Panc1 (cell line): Measurements from ENCODE around the gene DOK6. TPM values are rescaled to one million over a fixed set of nuclear protein-coding genes. Genes with fewer than 3 reads are reported as not detected.
"Not testable (repeated sequence)": the region's sequence is repeated elsewhere in the genome, so short reads cannot be mapped to it uniquely, and the experiment has no call there.

Experiments
- ATAC-seq: fragments of 200-7000 bp; cut with Tn5 transposase; 2 replicates; pipeline ENCODE4 v1.9.1; 2020; ENCODE audit warnings: mild to moderate bottlenecking, moderate library complexity
- BruUV-seq: library from RNA; stranded (reverse); fragments of 400-500 nt; replicated peaks from 2 replicates; lab custom pipeline; 2021; lab: Mats Ljungman, UMichigan
- CTCF ChIA-PET: fragments of 300-600 bp; sonication (Branson Sonifier 250); formaldehyde crosslinking; loops from one replicate; lab custom pipeline; 2022; ENCODE audit warnings: antibody characterized with exemption; lab: Charles Lee
- POLR2A ChIA-PET: fragments of 300-600 bp; sonication (Branson Sonifier 250); formaldehyde crosslinking; loops from one replicate; lab custom pipeline; 2022; ENCODE audit warnings: antibody characterized with exemption; lab: Charles Lee
- DNase-seq: peaks from one replicate; pipeline ENCODE4 v3.0.0-alpha.2; 2010; ENCODE audit warnings: low read depth, low spot score
- H3K27ac ChIP-seq: 2 replicates; pipeline ENCODE4 v1.5.1; 2011; ENCODE audit warnings: mild to moderate bottlenecking, low read length, inconsistent platforms
- H3K27me3 ChIP-seq: fragments of 200-500 bp; sonication (Bioruptor generic); 2 replicates; pipeline ENCODE4 v1.6.0; 2014; ENCODE audit warnings: low read length, inconsistent platforms; ENCODE audit not compliant: control insufficient read depth, insufficient read depth
- H3K36me3 ChIP-seq: fragments of 200-500 bp; sonication (Bioruptor generic); 2 replicates; pipeline ENCODE4 v1.5.1; 2014; ENCODE audit warnings: inconsistent platforms, mild to moderate bottlenecking, low read length, moderate library complexity; ENCODE audit not compliant: control insufficient read depth, insufficient read depth
- H3K4me1 ChIP-seq: 2 replicates; pipeline ENCODE4 v1.5.1; 2011; ENCODE audit warnings: inconsistent platforms, mild to moderate bottlenecking, low read length, moderate library complexity; ENCODE audit not compliant: control insufficient read depth, insufficient read depth
- H3K4me3 ChIP-seq, 2 experiments: 2 replicates each; pipeline ENCODE4 v1.5.1; 2011 to 2012; ENCODE audit warnings: low read depth in 2 of 2, low read length in 2 of 2, mild to moderate bottlenecking in 2 of 2, inconsistent platforms in 1 of 2, moderate library complexity in 1 of 2
- H3K9me3 ChIP-seq: fragments of 200-500 bp; sonication (Bioruptor generic); 2 replicates; pipeline ENCODE4 v1.5.1; 2014; ENCODE audit warnings: low read depth, mild to moderate bottlenecking, inconsistent platforms, low read length, moderate library complexity; ENCODE audit not compliant: control insufficient read depth, insufficient read depth
- POLR2AphosphoS5 ChIP-seq: IDR thresholded peaks from 2 replicates; pipeline ENCODE4 v1.6.1; 2012; ENCODE audit warnings: mild to moderate bottlenecking, low read depth, low read length, moderate library complexity
- SIN3A ChIP-seq: IDR thresholded peaks from 2 replicates; pipeline ENCODE4 v1.6.1; 2012; ENCODE audit warnings: low read depth, mild to moderate bottlenecking, low read length, moderate library complexity, borderline replicate concordance; ENCODE audit not compliant: insufficient read depth
- TCF7L2 ChIP-seq: IDR thresholded peaks from 2 replicates; pipeline ENCODE4 v1.6.1; 2011; ENCODE audit warnings: mild to moderate bottlenecking, low read depth, low read length, inconsistent platforms
- in situ Hi-C: cut with HindIII; loops from 2 replicates; pipeline ENCODE4 v1.10.0; 2016; ENCODE audit warnings: low sequenced_read_pairs, low pct_unique_long_range_greater_than_20kb
- intact Hi-C: fragments of 100-400 bp; cut with micrococcal nuclease; formaldehyde crosslinking; loops from one replicate; pipeline ENCODE4 v1.10.0; 2022; ENCODE audit not compliant: unreplicated experiment
- total RNA-seq: library from RNA; stranded (reverse); gene quantifications from one replicate; pipeline ENCODE4 v1.2.1, GENCODE V29; 2021; ENCODE audit not compliant: unreplicated experiment
- TF ChIP-seq, protein P1 (sequence below): fragments of 450-650 bp; IDR thresholded peaks from 2 replicates; pipeline ENCODE4 v1.5.1; 2017; ENCODE audit warnings: mild to moderate bottlenecking
- TF ChIP-seq, protein P2 (sequence below), 2 experiments: IDR thresholded peaks; 2 replicates each; pipeline ENCODE4 v1.6.1; 2011 to 2012; ENCODE audit warnings: low read depth in 2 of 2, control low read depth in 1 of 2, low read length in 1 of 2, mild to moderate bottlenecking in 1 of 2, moderate library complexity in 1 of 2; ENCODE audit not compliant: insufficient read depth in 1 of 2

DOK6 gene
- total RNA-seq, 1 experiment from 2014 or later = not detected

- TF ChIP-seq, protein P1, sequence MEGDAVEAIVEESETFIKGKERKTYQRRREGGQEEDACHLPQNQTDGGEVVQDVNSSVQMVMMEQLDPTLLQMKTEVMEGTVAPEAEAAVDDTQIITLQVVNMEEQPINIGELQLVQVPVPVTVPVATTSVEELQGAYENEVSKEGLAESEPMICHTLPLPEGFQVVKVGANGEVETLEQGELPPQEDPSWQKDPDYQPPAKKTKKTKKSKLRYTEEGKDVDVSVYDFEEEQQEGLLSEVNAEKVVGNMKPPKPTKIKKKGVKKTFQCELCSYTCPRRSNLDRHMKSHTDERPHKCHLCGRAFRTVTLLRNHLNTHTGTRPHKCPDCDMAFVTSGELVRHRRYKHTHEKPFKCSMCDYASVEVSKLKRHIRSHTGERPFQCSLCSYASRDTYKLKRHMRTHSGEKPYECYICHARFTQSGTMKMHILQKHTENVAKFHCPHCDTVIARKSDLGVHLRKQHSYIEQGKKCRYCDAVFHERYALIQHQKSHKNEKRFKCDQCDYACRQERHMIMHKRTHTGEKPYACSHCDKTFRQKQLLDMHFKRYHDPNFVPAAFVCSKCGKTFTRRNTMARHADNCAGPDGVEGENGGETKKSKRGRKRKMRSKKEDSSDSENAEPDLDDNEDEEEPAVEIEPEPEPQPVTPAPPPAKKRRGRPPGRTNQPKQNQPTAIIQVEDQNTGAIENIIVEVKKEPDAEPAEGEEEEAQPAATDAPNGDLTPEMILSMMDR = no peak
- TF ChIP-seq POLR2AphosphoS5 (no peak), TCF7L2 (no peak), SIN3A (no peak)
- TF ChIP-seq, protein P2, sequence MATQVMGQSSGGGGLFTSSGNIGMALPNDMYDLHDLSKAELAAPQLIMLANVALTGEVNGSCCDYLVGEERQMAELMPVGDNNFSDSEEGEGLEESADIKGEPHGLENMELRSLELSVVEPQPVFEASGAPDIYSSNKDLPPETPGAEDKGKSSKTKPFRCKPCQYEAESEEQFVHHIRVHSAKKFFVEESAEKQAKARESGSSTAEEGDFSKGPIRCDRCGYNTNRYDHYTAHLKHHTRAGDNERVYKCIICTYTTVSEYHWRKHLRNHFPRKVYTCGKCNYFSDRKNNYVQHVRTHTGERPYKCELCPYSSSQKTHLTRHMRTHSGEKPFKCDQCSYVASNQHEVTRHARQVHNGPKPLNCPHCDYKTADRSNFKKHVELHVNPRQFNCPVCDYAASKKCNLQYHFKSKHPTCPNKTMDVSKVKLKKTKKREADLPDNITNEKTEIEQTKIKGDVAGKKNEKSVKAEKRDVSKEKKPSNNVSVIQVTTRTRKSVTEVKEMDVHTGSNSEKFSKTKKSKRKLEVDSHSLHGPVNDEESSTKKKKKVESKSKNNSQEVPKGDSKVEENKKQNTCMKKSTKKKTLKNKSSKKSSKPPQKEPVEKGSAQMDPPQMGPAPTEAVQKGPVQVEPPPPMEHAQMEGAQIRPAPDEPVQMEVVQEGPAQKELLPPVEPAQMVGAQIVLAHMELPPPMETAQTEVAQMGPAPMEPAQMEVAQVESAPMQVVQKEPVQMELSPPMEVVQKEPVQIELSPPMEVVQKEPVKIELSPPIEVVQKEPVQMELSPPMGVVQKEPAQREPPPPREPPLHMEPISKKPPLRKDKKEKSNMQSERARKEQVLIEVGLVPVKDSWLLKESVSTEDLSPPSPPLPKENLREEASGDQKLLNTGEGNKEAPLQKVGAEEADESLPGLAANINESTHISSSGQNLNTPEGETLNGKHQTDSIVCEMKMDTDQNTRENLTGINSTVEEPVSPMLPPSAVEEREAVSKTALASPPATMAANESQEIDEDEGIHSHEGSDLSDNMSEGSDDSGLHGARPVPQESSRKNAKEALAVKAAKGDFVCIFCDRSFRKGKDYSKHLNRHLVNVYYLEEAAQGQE (IDR thresholded peaks at IDR 0.05; ENCODE audit: insufficient read depth in 1 of 2, low read depth in 2 of 2, low read length in 1 of 2) = no peak
- BruUV-seq = no TSS peak
- H3K36me3 ChIP-seq = no peaks in the 10 kb centered on the region
- no peak overlapping the region for H3K4me3 ChIP-seq
- no peak for DNase-seq
- ChIA-PET CTCF (no interaction called here), POLR2A (no interaction called here)
- no peaks in the 10 kb centered on the region for H3K4me1 ChIP-seq
- in situ Hi-C loops (no loop called here), intact Hi-C loops (no loop called here)
- H3K27me3 ChIP-seq = no peaks in the 10 kb centered on the region
- no peaks in the 10 kb centered on the region for H3K9me3 ChIP-seq
- H3K27ac ChIP-seq = no peak overlapping the region
- ATAC-seq = no peak
These were observed 453.8 kb downstream of the DOK6 start for GRCh38 chr18:69854455-69854854.

DNA sequence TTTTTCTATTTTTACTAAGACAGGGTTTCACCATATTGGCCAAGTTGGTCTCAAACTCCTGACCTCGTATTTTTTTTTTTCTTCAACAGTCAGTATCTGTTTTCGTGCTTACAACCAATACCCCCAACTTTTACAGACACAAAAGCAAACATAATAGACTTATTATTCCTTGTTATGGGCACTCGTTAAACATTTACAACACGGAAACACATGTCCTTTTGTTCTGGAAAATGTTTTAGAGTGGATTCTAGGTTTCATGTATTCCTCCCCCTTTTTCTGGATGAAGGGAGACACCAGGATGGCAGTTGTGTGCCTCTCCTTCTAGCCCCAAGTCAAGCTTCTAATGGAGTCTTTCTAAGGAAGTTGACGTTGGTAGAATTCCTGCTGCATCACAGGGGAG, 458.2 kb downstream of the DOK6 start:
- Histone ChIP-seq H3K4me3 (no peak overlapping the region), H3K27me3 (no peaks in the 10 kb centered on the region), H3K36me3 (no peaks in the 10 kb centered on the region), H3K4me1 (no peaks in the 10 kb centered on the region), H3K27ac (no peak overlapping the region), H3K9me3 (no peaks in the 10 kb centered on the region)
- DNase-seq (no peak), ATAC-seq (no peak)
- CTCF ChIA-PET = no interaction called here
- no peak for TF ChIP-seq SIN3A
- TF ChIP-seq, protein P2 (IDR thresholded peaks at IDR 0.05; ENCODE audit: insufficient read depth in 1 of 2, low read depth in 2 of 2, low read length in 1 of 2) = no peak
- TF ChIP-seq, protein P1 = no peak
- no peak for TF ChIP-seq POLR2AphosphoS5
- no peak for TF ChIP-seq TCF7L2
- BruUV-seq = no TSS peak
- in situ Hi-C loops = no loop called here
- intact Hi-C loops = no loop called here
- POLR2A ChIA-PET = no interaction called here

DNA sequence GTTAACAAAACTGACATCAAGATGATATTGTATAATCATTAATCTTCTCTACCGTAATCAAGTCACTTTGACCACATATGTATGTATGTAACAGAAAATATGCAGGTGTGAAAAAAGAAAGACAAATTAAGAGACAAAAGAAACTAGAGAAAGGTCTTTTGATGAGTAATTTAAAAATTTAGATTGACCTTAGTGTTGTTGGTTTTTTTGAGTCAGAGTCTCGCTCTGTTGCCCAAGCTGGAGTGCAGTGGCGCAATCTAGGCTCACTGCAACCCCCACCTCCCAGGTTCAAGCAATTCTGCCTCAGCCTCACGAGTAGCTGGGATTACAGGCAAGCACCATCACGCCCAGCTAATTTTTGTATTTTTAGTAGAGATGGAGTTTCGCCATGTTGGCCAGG, 464.1 kb downstream of the DOK6 start:
- POLR2A ChIA-PET, H3K4me1 ChIP-seq, intact Hi-C loops, H3K4me3 ChIP-seq, H3K9me3 ChIP-seq, DNase-seq, BruUV-seq, H3K36me3 ChIP-seq, H3K27ac ChIP-seq, ATAC-seq, in situ Hi-C loops, H3K27me3 ChIP-seq: not testable (repeated sequence)
- CTCF ChIA-PET = interaction anchor here (0.9 kb wide), 1 partner anchor 1221 kb away, joined by 4 read pairs; no protein-coding TSS in a partner anchor
